Glutamatergic neuron (in vitro differentiated cells): Measurements from ENCODE around the gene AASDH. TPM values are rescaled to one million over a fixed set of nuclear protein-coding genes. Genes with fewer than 3 reads are reported as not detected.

Experiments used
- DNase-seq: peaks from one replicate; pipeline ENCODE4 v3.0.0; 2022
- H3K27ac Mint-ChIP-seq: one replicate; pipeline ENCODE4 v1.8.0; 2020; ENCODE audit warnings: mild to moderate bottlenecking, mixed read lengths, inconsistent platforms; ENCODE audit not compliant: unreplicated experiment
- H3K27me3 Mint-ChIP-seq: one replicate; pipeline ENCODE4 v1.8.0; 2020; ENCODE audit warnings: mild to moderate bottlenecking, moderate library complexity, mixed read lengths, inconsistent platforms; ENCODE audit not compliant: unreplicated experiment
- H3K36me3 Mint-ChIP-seq: one replicate; pipeline ENCODE4 v1.8.0; 2020; ENCODE audit warnings: mild to moderate bottlenecking, mixed read lengths, inconsistent platforms; ENCODE audit not compliant: unreplicated experiment
- H3K4me1 Mint-ChIP-seq: one replicate; pipeline ENCODE4 v1.8.0; 2020; ENCODE audit warnings: mild to moderate bottlenecking, low read depth, mixed read lengths, inconsistent platforms; ENCODE audit not compliant: unreplicated experiment
- H3K4me3 Mint-ChIP-seq: one replicate; pipeline ENCODE4 v1.8.0; 2020; ENCODE audit warnings: mild to moderate bottlenecking, mixed read lengths, inconsistent platforms; ENCODE audit not compliant: unreplicated experiment
- H3K9me3 Mint-ChIP-seq: one replicate; pipeline ENCODE4 v1.8.0; 2020; ENCODE audit warnings: mild to moderate bottlenecking, moderate library complexity, mixed read lengths, inconsistent platforms; ENCODE audit not compliant: unreplicated experiment
- total RNA-seq: library from RNA; stranded (reverse); fragmentation: NEBNext Ultra II Directional; extraction: Animal tissue kit (Norgen Biotek cat#: 25700); gene quantifications from one replicate; pipeline ENCODE4 v1.2.1, GENCODE V29; 2021; ENCODE audit not compliant: unreplicated experiment
- TF ChIP-seq, protein P1 (sequence below): fragments of 200-600 bp; sonication (generic); IDR thresholded peaks from one replicate; pipeline ENCODE4 v1.5.0; 2021; ENCODE audit not compliant: partially characterized antibody, unreplicated experiment

AASDH gene
- total RNA-seq, 1 donor from 2014 or later, result 12.1 TPM

DNA sequence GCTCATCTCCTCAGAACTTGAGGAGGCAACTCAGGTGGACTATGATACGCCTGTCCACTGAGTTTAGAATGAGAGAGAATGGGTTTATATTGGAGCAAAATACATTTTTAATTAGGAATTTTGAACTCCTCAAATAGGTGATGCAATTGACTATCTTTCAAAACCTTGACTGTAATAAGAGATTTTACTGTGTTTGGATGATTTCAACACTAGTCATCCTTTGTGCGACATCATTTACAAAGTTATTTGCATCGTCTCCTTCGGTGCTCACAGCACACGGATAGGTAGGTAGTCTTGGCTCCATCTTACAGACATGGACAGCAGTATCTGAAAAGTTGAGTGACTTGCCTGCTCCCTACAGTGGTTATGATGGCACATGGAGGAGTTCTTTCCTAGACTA is 67.0 kb downstream of the AASDH start:
- Mint-ChIP-seq H3K4me3 (no peak overlapping the region), H3K27me3 (peaks cover 4% of the 10 kb centered on the region), H3K27ac (no peak overlapping the region), H3K36me3 (no peaks in the 10 kb centered on the region), H3K9me3 (peaks cover 2% of the 10 kb centered on the region), H3K4me1 (no peaks in the 10 kb centered on the region)
- DNase-seq, result no peak
- TF ChIP-seq, protein P1, sequence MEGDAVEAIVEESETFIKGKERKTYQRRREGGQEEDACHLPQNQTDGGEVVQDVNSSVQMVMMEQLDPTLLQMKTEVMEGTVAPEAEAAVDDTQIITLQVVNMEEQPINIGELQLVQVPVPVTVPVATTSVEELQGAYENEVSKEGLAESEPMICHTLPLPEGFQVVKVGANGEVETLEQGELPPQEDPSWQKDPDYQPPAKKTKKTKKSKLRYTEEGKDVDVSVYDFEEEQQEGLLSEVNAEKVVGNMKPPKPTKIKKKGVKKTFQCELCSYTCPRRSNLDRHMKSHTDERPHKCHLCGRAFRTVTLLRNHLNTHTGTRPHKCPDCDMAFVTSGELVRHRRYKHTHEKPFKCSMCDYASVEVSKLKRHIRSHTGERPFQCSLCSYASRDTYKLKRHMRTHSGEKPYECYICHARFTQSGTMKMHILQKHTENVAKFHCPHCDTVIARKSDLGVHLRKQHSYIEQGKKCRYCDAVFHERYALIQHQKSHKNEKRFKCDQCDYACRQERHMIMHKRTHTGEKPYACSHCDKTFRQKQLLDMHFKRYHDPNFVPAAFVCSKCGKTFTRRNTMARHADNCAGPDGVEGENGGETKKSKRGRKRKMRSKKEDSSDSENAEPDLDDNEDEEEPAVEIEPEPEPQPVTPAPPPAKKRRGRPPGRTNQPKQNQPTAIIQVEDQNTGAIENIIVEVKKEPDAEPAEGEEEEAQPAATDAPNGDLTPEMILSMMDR, result no peak

DNA sequence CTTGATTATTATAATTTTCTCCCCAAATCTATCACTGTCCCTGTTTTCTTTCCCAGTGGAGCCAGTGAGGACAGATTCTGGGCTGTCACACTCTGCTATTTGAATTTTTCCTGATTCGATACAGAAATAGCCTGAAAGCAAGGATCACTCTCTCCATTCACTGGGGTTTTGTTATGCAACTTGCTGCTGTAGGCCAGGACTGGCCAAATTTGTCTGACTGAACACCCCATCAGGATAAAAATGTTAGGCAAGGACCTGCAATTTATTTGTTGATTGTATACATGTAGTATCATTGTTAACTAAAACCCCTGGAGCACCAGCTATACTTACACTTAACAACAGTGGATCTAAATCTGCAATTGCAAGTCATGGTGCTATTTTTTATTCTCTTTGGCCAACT is 68.7 kb downstream of the AASDH start:
- no peak for DNase-seq
- no peak overlapping the region for H3K27ac Mint-ChIP-seq
- peaks cover 9% of the 10 kb centered on the region for H3K9me3 Mint-ChIP-seq
- peaks cover 9% of the 10 kb centered on the region for H3K27me3 Mint-ChIP-seq
- no peak overlapping the region for H3K4me3 Mint-ChIP-seq
- TF ChIP-seq, protein P1, result no peak
- H3K4me1 Mint-ChIP-seq, result no peaks in the 10 kb centered on the region
- peaks cover 6% of the 10 kb centered on the region for H3K36me3 Mint-ChIP-seq

- no peak overlapping the region for H3K4me3 Mint-ChIP-seq
- TF ChIP-seq, protein P1, result no peak
- DNase-seq, result no peak
- H3K27ac Mint-ChIP-seq, result no peak overlapping the region
- H3K4me1 Mint-ChIP-seq, result no peaks in the 10 kb centered on the region
- peaks cover 9% of the 10 kb centered on the region for H3K9me3 Mint-ChIP-seq
- H3K27me3 Mint-ChIP-seq, result peaks cover 10% of the 10 kb centered on the region
- H3K36me3 Mint-ChIP-seq, result peaks cover 7% of the 10 kb centered on the region
These were observed 69.5 kb downstream of the AASDH start for GRCh38 chr4:56317749-56318148.

- DNase-seq, result no peak
- Mint-ChIP-seq H3K4me3 (no peak overlapping the region), H3K27ac (no peak overlapping the region), H3K9me3 (peaks cover 9% of the 10 kb centered on the region), H3K4me1 (no peaks in the 10 kb centered on the region), H3K36me3 (peaks cover 7% of the 10 kb centered on the region), H3K27me3 (peaks cover 10% of the 10 kb centered on the region)
- TF ChIP-seq, protein P1, result no peak
These were observed 71.2 kb downstream of the AASDH start for GRCh38 chr4:56316011-56316650.

- H3K36me3 Mint-ChIP-seq, result peaks cover 7% of the 10 kb centered on the region
- no peak overlapping the region for H3K4me3 Mint-ChIP-seq
- H3K9me3 Mint-ChIP-seq, result peaks cover 9% of the 10 kb centered on the region
These were observed 71.7 kb downstream of the AASDH start for GRCh38 chr4:56315543-56315942.

More at GRCh38 chr4:56315543-56315942, 71.7 kb downstream of the AASDH start:
- TF ChIP-seq, protein P1, result no peak
- Mint-ChIP-seq H3K27ac (no peak overlapping the region), H3K27me3 (peaks cover 10% of the 10 kb centered on the region), H3K4me1 (peaks cover 3% of the 10 kb centered on the region)
- DNase-seq, result no peak
